Stomach (tissue), 4 donors: Measurements from ENCODE around the gene PLLP.

ENCODE experiments used
- EP300 ChIP-seq: sonication (generic); formaldehyde crosslinking; IDR thresholded peaks from one replicate; pipeline ENCODE4 v1.6.1; 2017; ENCODE audit warnings: antibody characterized with exemption
- TF ChIP-seq, protein P1 (sequence below), 7 experiments: fragments of 450-650 bp in 4 of 7; fragments of 200-600 bp in 3 of 7; sonication (generic) in 3 of 7; IDR thresholded peaks; one replicate each; pipeline ENCODE4 v1.5.1; 2016 to 2019; ENCODE audit warnings: antibody characterized with exemption in 7 of 7, control low read depth in 2 of 7, mild to moderate bottlenecking in 1 of 7

DNA sequence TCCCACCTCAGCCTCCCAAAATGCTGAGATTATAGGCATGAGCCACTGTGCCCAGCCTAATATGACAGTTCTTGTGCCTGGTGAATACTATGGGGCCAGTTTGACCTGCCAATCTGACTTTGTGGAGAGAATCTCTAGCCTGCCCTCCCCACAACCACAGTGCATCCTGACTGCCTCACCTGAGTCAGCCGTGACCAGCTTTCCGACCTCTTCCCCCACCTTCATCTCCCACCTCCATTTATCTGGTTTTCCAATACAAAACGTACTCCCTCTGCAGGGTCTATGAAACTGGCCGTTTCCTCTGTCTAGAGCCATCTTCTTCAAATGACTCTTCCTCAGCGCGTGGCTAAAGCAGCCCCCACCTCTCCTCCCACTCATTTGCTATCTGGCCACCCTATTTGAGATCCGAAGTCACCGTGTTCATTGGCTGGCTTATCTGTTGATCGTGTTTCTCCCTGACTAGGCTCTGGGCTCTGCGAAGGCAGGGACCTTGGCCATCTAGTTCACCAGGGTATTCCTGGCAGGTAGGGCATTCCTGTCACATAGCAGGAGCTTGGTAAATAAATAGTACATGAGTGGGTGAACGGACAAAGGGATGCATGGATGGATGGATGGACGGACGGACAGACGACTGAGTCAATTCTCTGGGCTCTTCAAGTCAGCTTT lies 22.3 kb upstream of the PLLP start:
- TF ChIP-seq, protein P1, sequence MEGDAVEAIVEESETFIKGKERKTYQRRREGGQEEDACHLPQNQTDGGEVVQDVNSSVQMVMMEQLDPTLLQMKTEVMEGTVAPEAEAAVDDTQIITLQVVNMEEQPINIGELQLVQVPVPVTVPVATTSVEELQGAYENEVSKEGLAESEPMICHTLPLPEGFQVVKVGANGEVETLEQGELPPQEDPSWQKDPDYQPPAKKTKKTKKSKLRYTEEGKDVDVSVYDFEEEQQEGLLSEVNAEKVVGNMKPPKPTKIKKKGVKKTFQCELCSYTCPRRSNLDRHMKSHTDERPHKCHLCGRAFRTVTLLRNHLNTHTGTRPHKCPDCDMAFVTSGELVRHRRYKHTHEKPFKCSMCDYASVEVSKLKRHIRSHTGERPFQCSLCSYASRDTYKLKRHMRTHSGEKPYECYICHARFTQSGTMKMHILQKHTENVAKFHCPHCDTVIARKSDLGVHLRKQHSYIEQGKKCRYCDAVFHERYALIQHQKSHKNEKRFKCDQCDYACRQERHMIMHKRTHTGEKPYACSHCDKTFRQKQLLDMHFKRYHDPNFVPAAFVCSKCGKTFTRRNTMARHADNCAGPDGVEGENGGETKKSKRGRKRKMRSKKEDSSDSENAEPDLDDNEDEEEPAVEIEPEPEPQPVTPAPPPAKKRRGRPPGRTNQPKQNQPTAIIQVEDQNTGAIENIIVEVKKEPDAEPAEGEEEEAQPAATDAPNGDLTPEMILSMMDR (IDR thresholded peaks at IDR 0.05) = no peak
- TF ChIP-seq EP300 = no peak
